ENCODE measurements around the gene POU6F1. TPM values are rescaled to one million over a fixed set of nuclear protein-coding genes. Genes with fewer than 3 reads are reported as not detected.

The POU6F1 gene
- total RNA-seq, 2 experiments from 2014 or later: 2.6 to 5.5 TPM

- ChIA-PET POLR2A (no interaction called here), CTCF (ENCODE audit: unreplicated experiment) (no interaction called here)
- intact Hi-C loops (cut with micrococcal nuclease; ENCODE audit: unreplicated experiment): no loop called here
- Histone ChIP-seq H4K20me1 (ENCODE audit: insufficient read depth, low read length) (no peaks in the 10 kb centered on the region), H3K9me3 (ENCODE audit: low read length) (no peaks in the 10 kb centered on the region), H3K79me2 (ENCODE audit: insufficient read depth, low read depth, low read length) (no peaks in the 10 kb centered on the region), H2AFZ (ENCODE audit: low read length) (no peak overlapping the region), H3K4me2 (ENCODE audit: low read length) (no peak overlapping the region), H3K4me1 (ENCODE audit: insufficient read depth, low read length, poor library complexity, severe bottlenecking) (peaks cover 15% of the 10 kb centered on the region), H3K9me2 (ENCODE audit: insufficient read depth, low read length) (no peaks in the 10 kb centered on the region), H3K4me3 (ENCODE audit: low read depth, low read length, poor library complexity, severe bottlenecking) (no peak overlapping the region), H3K36me3 (ENCODE audit: insufficient read depth, low read length) (no peaks in the 10 kb centered on the region), H3K27ac (ENCODE audit: low read depth, low read length, poor library complexity, severe bottlenecking) (no peak overlapping the region)
- BruUV-seq (replicated peaks): no TSS peak
- TF ChIP-seq, protein P1, sequence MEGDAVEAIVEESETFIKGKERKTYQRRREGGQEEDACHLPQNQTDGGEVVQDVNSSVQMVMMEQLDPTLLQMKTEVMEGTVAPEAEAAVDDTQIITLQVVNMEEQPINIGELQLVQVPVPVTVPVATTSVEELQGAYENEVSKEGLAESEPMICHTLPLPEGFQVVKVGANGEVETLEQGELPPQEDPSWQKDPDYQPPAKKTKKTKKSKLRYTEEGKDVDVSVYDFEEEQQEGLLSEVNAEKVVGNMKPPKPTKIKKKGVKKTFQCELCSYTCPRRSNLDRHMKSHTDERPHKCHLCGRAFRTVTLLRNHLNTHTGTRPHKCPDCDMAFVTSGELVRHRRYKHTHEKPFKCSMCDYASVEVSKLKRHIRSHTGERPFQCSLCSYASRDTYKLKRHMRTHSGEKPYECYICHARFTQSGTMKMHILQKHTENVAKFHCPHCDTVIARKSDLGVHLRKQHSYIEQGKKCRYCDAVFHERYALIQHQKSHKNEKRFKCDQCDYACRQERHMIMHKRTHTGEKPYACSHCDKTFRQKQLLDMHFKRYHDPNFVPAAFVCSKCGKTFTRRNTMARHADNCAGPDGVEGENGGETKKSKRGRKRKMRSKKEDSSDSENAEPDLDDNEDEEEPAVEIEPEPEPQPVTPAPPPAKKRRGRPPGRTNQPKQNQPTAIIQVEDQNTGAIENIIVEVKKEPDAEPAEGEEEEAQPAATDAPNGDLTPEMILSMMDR (conservative IDR thresholded peaks at IDR 0.05; ENCODE audit: low read length): no peak
- TF ChIP-seq EZH2phosphoT487 (IDR thresholded peaks at IDR 0.05; ENCODE audit: borderline replicate concordance, low read depth, low read length): no peak
- DNase-seq (ENCODE audit: low spot score): no peak
Observed at GRCh38 chr12:51181558-51181957, 36.3 kb downstream of the POU6F1 start.

DNA sequence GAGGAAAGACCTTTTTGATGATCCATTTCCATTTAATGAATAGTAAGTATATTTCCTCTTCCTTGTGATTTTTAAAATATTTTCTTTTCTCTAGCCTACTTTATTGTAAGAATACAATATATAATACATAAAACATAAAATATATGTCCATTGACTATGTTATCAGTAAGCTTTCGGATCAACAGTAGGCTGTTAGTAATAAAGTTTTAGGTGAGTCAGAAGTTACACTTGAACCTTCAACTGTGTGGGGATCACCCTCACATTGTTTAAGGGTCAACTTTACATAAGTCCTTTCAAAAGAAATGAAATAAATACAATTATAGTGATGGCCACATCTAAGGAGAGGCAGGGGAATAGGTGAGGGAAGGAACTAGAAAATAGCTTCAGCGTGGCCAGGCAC, 40.0 kb downstream of the POU6F1 start:
- no TSS peak for BruUV-seq (replicated peaks)
- no peaks in the 10 kb centered on the region for H4K20me1 ChIP-seq (ENCODE audit: insufficient read depth, low read length)
- no peak overlapping the region for H2AFZ ChIP-seq (ENCODE audit: low read length)
- no peak overlapping the region for H3K4me3 ChIP-seq (ENCODE audit: low read depth, low read length, poor library complexity, severe bottlenecking)
- intact Hi-C loops (cut with micrococcal nuclease; ENCODE audit: unreplicated experiment): no loop called here
- H3K9me3 ChIP-seq (ENCODE audit: low read length): no peaks in the 10 kb centered on the region
- POLR2A ChIA-PET: no interaction called here
- H3K9me2 ChIP-seq (ENCODE audit: insufficient read depth, low read length): no peaks in the 10 kb centered on the region
- CTCF ChIA-PET (ENCODE audit: unreplicated experiment): no interaction called here
- no peaks in the 10 kb centered on the region for H3K79me2 ChIP-seq (ENCODE audit: insufficient read depth, low read depth, low read length)
- no peak overlapping the region for H3K27ac ChIP-seq (ENCODE audit: low read depth, low read length, poor library complexity, severe bottlenecking)
- H3K4me2 ChIP-seq (ENCODE audit: low read length): no peak overlapping the region
- no peaks in the 10 kb centered on the region for H3K36me3 ChIP-seq (ENCODE audit: insufficient read depth, low read length)
- H3K4me1 ChIP-seq (ENCODE audit: insufficient read depth, low read length, poor library complexity, severe bottlenecking): no peaks in the 10 kb centered on the region
- DNase-seq (ENCODE audit: low spot score): no peak
- TF ChIP-seq, protein P1 (conservative IDR thresholded peaks at IDR 0.05; ENCODE audit: low read length): no peak
- no peak for TF ChIP-seq EZH2phosphoT487 (IDR thresholded peaks at IDR 0.05; ENCODE audit: borderline replicate concordance, low read depth, low read length)

- H3K36me3 ChIP-seq (ENCODE audit: insufficient read depth, low read length): no peaks in the 10 kb centered on the region
- H3K4me1 ChIP-seq (ENCODE audit: insufficient read depth, low read length, poor library complexity, severe bottlenecking): peaks cover 8% of the 10 kb centered on the region
- no peaks in the 10 kb centered on the region for H3K9me3 ChIP-seq (ENCODE audit: low read length)
- H4K20me1 ChIP-seq (ENCODE audit: insufficient read depth, low read length): no peaks in the 10 kb centered on the region
- peaks cover 24% of the 10 kb centered on the region; the same call in 1 of the 2 replicates for H3K79me2 ChIP-seq (ENCODE audit: insufficient read depth, low read depth, low read length)
- H3K4me2 ChIP-seq (ENCODE audit: low read length): no peak overlapping the region
- H3K9me2 ChIP-seq (ENCODE audit: insufficient read depth, low read length): no peaks in the 10 kb centered on the region
- CTCF ChIA-PET (ENCODE audit: unreplicated experiment): no interaction called here
- TF ChIP-seq, protein P1 (conservative IDR thresholded peaks at IDR 0.05; ENCODE audit: low read length): no peak
- TF ChIP-seq EZH2phosphoT487 (IDR thresholded peaks at IDR 0.05; ENCODE audit: borderline replicate concordance, low read depth, low read length): no peak
- POLR2A ChIA-PET: interaction anchor here (0.6 to 1.2 kb wide), 4 partner anchors 13 to 251 kb away, joined by 3 to 7 read pairs (median 4); partner anchors contain the start of gene CSRNP2
- no peak overlapping the region for H3K27ac ChIP-seq (ENCODE audit: low read depth, low read length, poor library complexity, severe bottlenecking)
- no peak for DNase-seq (ENCODE audit: low spot score)
- H2AFZ ChIP-seq (ENCODE audit: low read length): no peak overlapping the region
- H3K4me3 ChIP-seq (ENCODE audit: low read depth, low read length, poor library complexity, severe bottlenecking): no peak overlapping the region
- intact Hi-C loops (cut with micrococcal nuclease; ENCODE audit: unreplicated experiment): loop anchor here (5.0 kb wide), 1 partner anchor 43 kb away; the partner anchor contains the start of gene POU6F1
- no TSS peak for BruUV-seq (replicated peaks)
Observed at GRCh38 chr12:51174501-51174900, 43.4 kb downstream of the POU6F1 start.
